Epithelial cell of esophagus (primary cell): ENCODE data around the gene PPP2R2C.

Experiments used
- DNase-seq: peaks from one replicate; pipeline ENCODE4 v3.0.0; 2010; ENCODE audit warnings: low read depth
- H3K4me3 ChIP-seq: 2 replicates; pipeline ENCODE4 v1.5.1; 2011; ENCODE audit warnings: mild to moderate bottlenecking, low read length, control low read depth
- TF ChIP-seq, protein P1 (sequence below): IDR thresholded peaks from 2 replicates; pipeline ENCODE4 v1.5.1; 2011; ENCODE audit warnings: low read depth, mild to moderate bottlenecking, low read length, control low read depth, inconsistent platforms; ENCODE audit not compliant: insufficient read depth; ENCODE audit errors: missing control alignments

The PPP2R2C gene

DNA sequence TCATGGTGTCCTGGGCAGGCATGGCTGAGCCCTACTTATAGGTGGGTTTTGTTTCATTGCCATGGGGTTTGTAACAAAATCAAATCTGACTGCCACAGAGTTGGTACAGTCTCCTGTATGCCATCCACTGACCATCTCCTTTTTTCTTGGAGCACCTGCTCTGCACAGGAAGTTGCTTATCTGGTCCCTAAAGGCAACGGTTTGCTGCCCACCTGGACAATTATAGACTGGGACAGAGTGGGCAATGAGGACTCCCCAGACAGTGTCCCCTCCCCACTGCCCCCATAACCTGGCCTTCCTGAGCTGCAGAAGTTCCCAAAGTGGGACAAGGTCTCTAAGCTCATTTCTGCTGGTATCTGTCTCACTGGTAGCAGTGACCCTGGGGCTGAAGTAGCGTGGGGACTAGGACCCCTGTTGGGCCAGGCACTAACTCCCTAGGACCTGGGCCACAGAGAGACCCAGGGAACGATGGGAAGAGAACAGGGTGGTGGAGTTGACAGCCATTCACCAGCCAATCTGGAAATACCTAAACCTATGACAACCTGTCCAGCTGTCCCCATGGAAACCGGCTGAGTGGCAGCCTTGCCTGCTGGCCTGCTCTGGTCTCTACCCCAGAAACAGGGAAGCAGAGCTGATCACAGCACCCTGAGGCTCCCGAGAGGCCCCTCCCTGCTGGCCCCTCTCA, 138.1 kb downstream of the PPP2R2C start:
- TF ChIP-seq, protein P1, sequence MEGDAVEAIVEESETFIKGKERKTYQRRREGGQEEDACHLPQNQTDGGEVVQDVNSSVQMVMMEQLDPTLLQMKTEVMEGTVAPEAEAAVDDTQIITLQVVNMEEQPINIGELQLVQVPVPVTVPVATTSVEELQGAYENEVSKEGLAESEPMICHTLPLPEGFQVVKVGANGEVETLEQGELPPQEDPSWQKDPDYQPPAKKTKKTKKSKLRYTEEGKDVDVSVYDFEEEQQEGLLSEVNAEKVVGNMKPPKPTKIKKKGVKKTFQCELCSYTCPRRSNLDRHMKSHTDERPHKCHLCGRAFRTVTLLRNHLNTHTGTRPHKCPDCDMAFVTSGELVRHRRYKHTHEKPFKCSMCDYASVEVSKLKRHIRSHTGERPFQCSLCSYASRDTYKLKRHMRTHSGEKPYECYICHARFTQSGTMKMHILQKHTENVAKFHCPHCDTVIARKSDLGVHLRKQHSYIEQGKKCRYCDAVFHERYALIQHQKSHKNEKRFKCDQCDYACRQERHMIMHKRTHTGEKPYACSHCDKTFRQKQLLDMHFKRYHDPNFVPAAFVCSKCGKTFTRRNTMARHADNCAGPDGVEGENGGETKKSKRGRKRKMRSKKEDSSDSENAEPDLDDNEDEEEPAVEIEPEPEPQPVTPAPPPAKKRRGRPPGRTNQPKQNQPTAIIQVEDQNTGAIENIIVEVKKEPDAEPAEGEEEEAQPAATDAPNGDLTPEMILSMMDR, result no peak
- DNase-seq, result no peak

DNA sequence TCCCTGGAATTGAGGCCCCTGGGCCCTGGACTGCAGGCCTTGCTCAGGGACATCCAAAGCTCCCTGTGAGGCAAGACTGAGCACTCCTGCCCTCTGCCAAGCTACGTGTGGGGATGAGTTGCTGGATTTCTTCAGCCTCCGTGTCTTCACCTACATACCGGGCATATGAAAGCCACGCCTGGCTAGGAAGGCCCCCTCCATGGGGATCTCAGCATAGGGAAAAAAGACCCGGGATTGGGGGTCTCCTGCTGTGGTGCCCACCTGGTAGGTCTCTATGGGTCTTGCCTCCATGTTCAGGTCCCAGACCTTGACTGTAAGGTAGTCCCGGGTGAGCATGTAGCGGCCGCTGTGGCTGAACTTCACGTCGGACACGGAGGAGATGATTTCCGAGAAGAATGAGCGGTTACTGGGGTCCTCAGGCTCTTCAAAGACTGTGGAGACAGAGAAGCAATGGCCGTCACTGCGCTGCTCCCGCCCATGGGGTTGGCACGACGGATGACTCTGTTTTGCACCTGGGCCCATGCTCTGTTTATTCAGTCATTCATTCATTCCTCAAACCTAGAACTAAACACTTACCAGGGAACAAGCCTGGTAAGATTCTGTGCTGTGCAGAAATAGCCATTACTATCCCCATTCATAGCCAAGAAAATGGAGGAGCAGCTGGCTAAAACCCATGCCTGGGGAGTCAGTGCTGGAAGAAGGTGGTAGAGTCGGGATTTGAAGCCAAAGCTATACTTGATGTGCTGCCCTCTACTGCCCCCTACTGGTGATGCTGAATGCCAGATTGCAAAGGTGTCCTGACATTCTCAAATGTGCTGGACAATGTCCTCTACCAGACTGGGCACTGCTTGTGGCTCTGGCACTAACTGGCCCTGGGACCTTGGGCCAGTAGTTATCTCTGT, 138.9 kb downstream of the PPP2R2C start:
- no peak overlapping the region for H3K4me3 ChIP-seq
- no peak for DNase-seq
- TF ChIP-seq, protein P1, result peak; percentile 51

More for the DNA sequence above, 138.1 kb downstream of the PPP2R2C start:
- no peak overlapping the region for H3K4me3 ChIP-seq

DNA sequence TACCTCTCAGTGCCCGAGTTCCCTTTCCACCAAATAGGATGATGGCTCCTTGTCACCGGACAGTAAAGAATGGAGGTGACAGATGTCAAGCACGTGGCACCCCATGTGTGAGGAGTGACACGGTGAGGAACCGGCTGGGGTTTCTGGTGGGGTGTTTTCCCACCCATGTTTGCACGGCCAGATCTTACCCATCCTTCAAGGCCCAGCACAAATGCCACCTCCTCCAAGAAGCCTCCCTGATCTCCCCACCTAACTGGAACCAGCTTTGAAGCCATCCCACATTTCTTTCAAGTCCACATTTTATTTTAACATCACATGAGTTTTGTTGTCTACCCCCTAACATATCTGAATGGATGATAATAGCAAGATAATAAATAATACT, 139.8 kb downstream of the PPP2R2C start:
- no peak overlapping the region for H3K4me3 ChIP-seq
- DNase-seq, result no peak
- TF ChIP-seq, protein P1, result no peak

DNA sequence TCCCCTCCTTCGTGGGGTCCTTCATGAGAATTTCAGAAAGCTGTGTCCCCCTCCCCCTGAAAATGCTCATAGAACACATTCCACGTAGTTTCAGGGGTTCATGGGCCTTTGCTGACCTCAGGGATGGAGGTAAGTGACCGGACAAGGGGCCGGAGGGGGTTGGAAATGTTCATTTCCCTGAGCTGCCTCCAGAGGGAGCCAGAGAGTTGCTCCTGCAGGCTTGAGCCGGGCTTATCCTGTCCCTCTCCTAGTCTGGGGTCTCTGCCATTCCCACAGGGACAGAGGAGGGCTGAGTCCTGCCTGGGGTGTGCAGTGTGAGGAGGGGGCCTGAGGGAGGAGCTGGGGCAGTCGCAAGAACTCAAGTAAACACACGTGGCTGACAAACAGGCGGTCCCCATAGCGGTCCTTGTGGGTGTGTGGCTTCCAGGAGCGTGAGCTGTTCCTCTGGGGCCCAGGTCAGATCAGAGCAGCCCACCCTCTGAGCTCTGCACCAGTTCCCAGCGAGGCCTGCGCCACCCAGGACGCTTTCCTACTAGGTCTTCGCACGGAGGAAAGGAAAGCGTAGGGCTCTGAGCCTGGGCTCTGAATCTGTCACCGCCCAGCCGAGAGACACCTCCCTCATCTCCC, 140.3 kb downstream of the PPP2R2C start:
- no peak for DNase-seq
- TF ChIP-seq, protein P1, result peak; percentile 66
- H3K4me3 ChIP-seq, result no peak overlapping the region

DNA sequence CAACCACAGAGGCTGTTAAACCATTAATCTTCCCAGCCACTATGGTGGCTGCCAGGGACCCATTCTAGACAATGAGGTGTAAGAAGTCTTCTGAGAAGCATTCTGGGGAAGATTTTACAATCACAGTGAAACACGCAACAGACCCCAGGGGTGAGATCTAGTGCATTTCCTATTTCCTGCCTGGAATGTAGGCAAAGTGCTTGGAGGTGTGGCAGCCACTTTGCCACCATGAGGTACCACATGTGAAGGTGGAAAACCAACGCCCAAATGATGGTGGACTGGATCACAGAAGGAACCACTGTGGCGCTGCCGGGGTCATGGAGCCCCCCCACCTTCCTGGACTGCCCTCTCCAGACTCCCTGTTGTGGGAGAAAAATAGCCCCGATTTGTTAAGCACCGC, 140.9 kb downstream of the PPP2R2C start:
- no peak for DNase-seq
- TF ChIP-seq, protein P1, result no peak

DNA sequence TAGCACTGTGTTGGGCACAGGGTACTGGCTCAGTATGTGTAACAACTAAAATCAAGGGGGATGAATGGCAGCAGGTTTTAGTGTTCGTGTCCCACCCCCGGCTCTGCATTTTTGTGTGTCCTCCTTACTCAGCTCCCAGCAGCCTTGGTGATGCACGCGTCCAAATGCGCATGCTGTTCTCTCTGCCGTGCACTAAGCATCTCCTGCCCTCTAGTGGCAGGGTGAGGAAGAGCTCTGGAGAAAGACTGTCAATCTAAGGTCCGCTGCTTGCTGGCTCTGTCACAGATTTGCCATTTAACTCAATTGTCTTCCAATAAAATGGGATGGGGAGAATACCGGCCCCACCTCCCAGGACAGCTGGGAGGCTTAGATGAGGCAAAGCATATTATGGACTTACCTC, 141.4 kb downstream of the PPP2R2C start:
- TF ChIP-seq, protein P1, result peak; percentile 62
- no peak overlapping the region for H3K4me3 ChIP-seq
- DNase-seq, result peak; percentile 35

More for the DNA sequence above, 140.9 kb downstream of the PPP2R2C start:
- no peak overlapping the region for H3K4me3 ChIP-seq
